Measurements from ENCODE around the gene USP48.

DNA sequence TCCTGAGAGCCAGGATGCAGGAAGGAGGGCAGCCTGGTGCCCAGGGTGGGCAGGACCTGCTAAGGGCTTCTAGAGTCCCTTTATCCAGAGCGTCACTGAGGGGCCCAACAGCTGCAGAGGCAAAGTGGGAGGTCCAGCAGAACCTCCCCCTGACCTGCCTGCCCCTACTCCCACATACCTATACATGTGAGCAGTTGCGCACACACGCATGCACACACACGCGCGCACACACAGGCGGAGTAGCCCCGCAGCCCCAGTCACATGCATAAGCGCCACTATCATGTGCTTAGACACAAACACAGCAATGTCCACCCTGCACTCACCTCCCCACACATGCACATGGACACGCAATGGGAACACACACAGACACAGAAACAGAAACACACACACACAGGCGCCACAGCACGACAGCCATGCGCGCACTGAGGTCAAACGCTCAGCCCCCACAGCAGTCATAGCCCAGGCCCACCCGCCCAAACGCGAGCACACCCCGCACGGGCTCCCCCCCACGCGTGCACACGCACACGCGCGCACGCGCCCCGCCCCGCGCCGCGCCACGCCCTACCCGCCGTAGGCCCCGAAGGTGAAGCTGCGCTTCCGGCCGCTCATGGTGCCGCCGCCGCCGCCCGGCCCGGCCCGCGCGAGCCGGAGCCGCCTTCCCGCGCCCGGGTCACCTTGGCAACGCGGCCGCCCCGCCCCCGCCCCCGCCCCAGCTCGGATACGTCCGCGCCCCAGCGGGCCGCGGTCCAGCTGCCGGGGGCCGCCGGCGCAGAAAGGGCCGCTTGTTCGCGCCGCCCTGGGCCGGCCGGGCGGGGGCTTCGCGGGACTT, 131.5 kb downstream of the USP48 start:
- TF ChIP-seq RAD21 (IDR thresholded peaks at IDR 0.05; ENCODE audit: low read length) (no peak), RFX5 (IDR thresholded peaks at IDR 0.05; ENCODE audit: low read depth, low read length) (no peak), NFE2L2 (IDR thresholded peaks at IDR 0.05; ENCODE audit: low read depth, low read length) (no peak), BHLHE40 (IDR thresholded peaks at IDR 0.05; ENCODE audit: low read depth, low read length) (no peak), POLR2A (IDR thresholded peaks at IDR 0.05; ENCODE audit: low read depth, low read length) (no peak), CEBPB (IDR thresholded peaks at IDR 0.05; ENCODE audit: low read depth, low read length) (no peak), SMC3 (IDR thresholded peaks at IDR 0.05; ENCODE audit: low read depth, low read length) (no peak), MAZ (IDR thresholded peaks at IDR 0.05; ENCODE audit: borderline replicate concordance, low read depth, low read length) (no peak), CHD1 (IDR thresholded peaks at IDR 0.05; ENCODE audit: low read depth, low read length) (no peak), FOS (IDR thresholded peaks at IDR 0.05; ENCODE audit: low read depth, low read length) (no peak), MAFK (IDR thresholded peaks at IDR 0.05; ENCODE audit: low read depth, low read length) (no peak)
- TF ChIP-seq, protein P1, sequence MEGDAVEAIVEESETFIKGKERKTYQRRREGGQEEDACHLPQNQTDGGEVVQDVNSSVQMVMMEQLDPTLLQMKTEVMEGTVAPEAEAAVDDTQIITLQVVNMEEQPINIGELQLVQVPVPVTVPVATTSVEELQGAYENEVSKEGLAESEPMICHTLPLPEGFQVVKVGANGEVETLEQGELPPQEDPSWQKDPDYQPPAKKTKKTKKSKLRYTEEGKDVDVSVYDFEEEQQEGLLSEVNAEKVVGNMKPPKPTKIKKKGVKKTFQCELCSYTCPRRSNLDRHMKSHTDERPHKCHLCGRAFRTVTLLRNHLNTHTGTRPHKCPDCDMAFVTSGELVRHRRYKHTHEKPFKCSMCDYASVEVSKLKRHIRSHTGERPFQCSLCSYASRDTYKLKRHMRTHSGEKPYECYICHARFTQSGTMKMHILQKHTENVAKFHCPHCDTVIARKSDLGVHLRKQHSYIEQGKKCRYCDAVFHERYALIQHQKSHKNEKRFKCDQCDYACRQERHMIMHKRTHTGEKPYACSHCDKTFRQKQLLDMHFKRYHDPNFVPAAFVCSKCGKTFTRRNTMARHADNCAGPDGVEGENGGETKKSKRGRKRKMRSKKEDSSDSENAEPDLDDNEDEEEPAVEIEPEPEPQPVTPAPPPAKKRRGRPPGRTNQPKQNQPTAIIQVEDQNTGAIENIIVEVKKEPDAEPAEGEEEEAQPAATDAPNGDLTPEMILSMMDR (conservative IDR thresholded peaks at IDR 0.05; ENCODE audit: low read depth, low read length): no peak
- TF ChIP-seq, protein P2, sequence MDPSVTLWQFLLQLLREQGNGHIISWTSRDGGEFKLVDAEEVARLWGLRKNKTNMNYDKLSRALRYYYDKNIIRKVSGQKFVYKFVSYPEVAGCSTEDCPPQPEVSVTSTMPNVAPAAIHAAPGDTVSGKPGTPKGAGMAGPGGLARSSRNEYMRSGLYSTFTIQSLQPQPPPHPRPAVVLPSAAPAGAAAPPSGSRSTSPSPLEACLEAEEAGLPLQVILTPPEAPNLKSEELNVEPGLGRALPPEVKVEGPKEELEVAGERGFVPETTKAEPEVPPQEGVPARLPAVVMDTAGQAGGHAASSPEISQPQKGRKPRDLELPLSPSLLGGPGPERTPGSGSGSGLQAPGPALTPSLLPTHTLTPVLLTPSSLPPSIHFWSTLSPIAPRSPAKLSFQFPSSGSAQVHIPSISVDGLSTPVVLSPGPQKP (IDR thresholded peaks at IDR 0.05; ENCODE audit: borderline replicate concordance, low read depth, low read length): no peak
- TF ChIP-seq, protein P3, sequence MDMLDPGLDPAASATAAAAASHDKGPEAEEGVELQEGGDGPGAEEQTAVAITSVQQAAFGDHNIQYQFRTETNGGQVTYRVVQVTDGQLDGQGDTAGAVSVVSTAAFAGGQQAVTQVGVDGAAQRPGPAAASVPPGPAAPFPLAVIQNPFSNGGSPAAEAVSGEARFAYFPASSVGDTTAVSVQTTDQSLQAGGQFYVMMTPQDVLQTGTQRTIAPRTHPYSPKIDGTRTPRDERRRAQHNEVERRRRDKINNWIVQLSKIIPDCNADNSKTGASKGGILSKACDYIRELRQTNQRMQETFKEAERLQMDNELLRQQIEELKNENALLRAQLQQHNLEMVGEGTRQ (IDR thresholded peaks at IDR 0.05; ENCODE audit: low read depth, low read length): no peak

Data from IMR-90 (cell line).